ENCODE measurements around the gene ROBO2.

Gene ROBO2

GRCh38 chr3:77412584-77412983, 372.7 kb downstream of the ROBO2 start:
- DNase-seq (ENCODE audit: low read depth) = peak; percentile 7

GRCh38 chr3:77414881-77415280, 375.0 kb downstream of the ROBO2 start:
- H3K4me3 ChIP-seq (ENCODE audit: control insufficient read depth, low read depth, low read length) = no peak overlapping the region
- TF ChIP-seq CTCF (IDR thresholded peaks at IDR 0.05; ENCODE audit: control insufficient read depth, insufficient read depth, low read depth, low read length, missing control alignments) = no peak
- DNase-seq (ENCODE audit: low read depth) = no peak

More at GRCh38 chr3:77412584-77412983, 372.7 kb downstream of the ROBO2 start:
- no peak overlapping the region for H3K4me3 ChIP-seq (ENCODE audit: control insufficient read depth, low read depth, low read length)
- no peak for TF ChIP-seq CTCF (IDR thresholded peaks at IDR 0.05; ENCODE audit: control insufficient read depth, insufficient read depth, low read depth, low read length, missing control alignments)

GRCh38 chr3:77420336-77420735, 380.4 kb downstream of the ROBO2 start:
- H3K4me3 ChIP-seq (ENCODE audit: control insufficient read depth, low read depth, low read length) = no peak overlapping the region
- DNase-seq (ENCODE audit: low read depth) = no peak
- no peak for TF ChIP-seq CTCF (IDR thresholded peaks at IDR 0.05; ENCODE audit: control insufficient read depth, insufficient read depth, low read depth, low read length, missing control alignments)

GRCh38 chr3:77421916-77422315, 382.0 kb downstream of the ROBO2 start:
- no peak for TF ChIP-seq CTCF (IDR thresholded peaks at IDR 0.05; ENCODE audit: control insufficient read depth, insufficient read depth, low read depth, low read length, missing control alignments)

GRCh38 chr3:77426531-77426930, 386.6 kb downstream of the ROBO2 start:
- no peak for DNase-seq (ENCODE audit: low read depth)
- no peak for TF ChIP-seq CTCF (IDR thresholded peaks at IDR 0.05; ENCODE audit: control insufficient read depth, insufficient read depth, low read depth, low read length, missing control alignments)
- H3K4me3 ChIP-seq (ENCODE audit: control insufficient read depth, low read depth, low read length) = no peak overlapping the region

More at GRCh38 chr3:77421916-77422315, 382.0 kb downstream of the ROBO2 start:
- no peak overlapping the region for H3K4me3 ChIP-seq (ENCODE audit: control insufficient read depth, low read depth, low read length)
- no peak for DNase-seq (ENCODE audit: low read depth)

GRCh38 chr3:77427528-77427927, 387.6 kb downstream of the ROBO2 start:
- DNase-seq (ENCODE audit: low read depth) = no peak
- H3K4me3 ChIP-seq (ENCODE audit: control insufficient read depth, low read depth, low read length) = no peak overlapping the region
- no peak for TF ChIP-seq CTCF (IDR thresholded peaks at IDR 0.05; ENCODE audit: control insufficient read depth, insufficient read depth, low read depth, low read length, missing control alignments)

- DNase-seq (ENCODE audit: low read depth) = no peak
- TF ChIP-seq CTCF (IDR thresholded peaks at IDR 0.05; ENCODE audit: control insufficient read depth, insufficient read depth, low read depth, low read length, missing control alignments) = no peak
- H3K4me3 ChIP-seq (ENCODE audit: control insufficient read depth, low read depth, low read length) = no peak overlapping the region
These were observed 397.0 kb downstream of the ROBO2 start for GRCh38 chr3:77436908-77437307.
